NCI-H2081 treated with DMSO at 0.1 percent for 48 hours (cell line): ENCODE data around the gene EIF6.
"Not testable (repeated sequence)": the region's sequence is repeated elsewhere in the genome, so short reads cannot be mapped to it uniquely, and the experiment has no call there.

Experiments
- DNase-seq: peaks from one replicate; lab custom pipeline; 2025; lab: John Stamatoyannopoulos, UW

Gene EIF6

DNA sequence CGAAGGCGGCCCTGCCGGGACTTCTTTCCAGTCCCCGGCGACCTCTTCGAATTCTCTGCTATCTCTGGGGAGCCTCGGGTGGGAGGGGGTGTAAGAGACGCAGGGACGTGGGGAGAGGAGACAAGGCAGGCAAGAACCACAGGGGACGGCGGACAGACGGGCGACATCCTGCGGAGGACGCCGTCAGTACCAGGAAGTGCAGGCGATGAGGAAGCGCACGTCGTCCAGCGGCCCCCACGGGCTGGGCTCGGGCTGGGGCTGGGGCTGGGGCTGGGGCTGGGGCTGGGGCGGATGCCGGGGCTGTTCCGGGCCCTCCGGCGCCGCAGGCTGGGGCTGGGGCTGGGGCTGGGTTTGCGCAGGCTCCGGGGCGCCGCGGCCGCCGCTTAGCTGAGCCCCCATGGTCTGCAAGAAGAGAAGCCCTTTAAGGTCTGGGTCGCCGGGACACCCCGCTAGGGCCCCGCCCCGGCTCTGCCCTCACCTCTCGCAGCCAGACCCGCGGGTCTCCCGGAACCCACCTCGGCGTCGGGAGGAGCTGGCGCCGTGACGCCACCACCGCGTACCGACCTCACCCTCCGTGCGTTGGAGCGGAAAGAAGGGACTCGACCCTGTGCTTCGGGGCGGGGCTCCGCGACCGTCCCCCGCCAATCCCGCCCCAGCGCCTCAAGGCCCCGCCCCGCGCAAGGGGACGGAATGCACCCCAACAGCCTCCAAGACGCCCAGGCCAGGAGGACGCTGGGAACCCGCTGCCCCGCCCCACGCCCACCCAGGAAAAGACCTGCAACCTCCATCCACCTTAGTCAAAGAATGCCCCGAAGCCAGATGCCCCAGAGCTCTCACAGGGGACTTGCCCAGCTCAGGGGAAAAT is 6.8 kb downstream of the EIF6 start, which contains the start of gene MMP24OS:
Gene MMP24OS (minus strand): TSS at position 592 of the 865 bp plus-strand sequence. CDS start 193 bp downstream, at position 399.
- DNase-seq = peak; percentile 56

DNA sequence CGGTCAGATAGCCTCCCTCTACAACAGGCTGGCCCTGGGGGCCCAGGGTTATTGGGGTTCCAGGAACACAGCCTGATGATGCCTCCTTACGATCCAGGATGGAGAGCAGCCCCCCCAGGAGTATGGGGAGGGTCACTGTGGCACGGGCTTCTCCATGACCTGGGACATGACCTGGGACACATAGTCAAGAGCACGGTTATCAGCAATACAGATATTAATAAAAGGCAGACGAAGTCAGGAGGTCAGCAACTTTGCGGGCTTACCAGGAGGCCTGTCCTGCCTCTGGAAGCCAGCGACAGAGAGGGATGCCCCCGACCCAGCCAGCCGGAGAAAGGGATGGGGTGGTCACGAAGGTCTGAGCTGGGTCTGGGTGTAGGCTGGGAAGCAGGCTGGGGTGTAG is 7.4 kb downstream of the EIF6 start:
- DNase-seq = no peak

DNA sequence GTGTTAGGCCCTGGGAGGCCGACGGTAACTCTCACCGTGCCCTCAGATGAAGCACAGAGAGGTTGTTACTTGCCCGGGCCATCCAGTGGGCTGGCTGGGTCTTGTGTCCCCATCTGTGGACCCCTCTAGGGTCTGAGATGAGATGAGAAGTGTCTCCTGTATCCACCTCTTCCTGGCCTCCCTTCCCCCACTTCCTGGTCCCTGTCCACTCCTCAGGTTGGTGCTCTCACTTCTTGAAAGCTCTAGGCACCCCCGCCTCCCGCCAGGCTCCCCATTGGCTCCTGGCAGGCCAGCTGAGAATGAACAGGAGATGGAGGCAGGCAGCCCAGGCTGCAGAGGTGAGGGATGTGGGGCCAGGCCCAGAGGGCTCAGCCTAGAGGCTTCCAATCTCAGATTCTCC is 8.2 kb downstream of the EIF6 start:
- no peak for DNase-seq

DNA sequence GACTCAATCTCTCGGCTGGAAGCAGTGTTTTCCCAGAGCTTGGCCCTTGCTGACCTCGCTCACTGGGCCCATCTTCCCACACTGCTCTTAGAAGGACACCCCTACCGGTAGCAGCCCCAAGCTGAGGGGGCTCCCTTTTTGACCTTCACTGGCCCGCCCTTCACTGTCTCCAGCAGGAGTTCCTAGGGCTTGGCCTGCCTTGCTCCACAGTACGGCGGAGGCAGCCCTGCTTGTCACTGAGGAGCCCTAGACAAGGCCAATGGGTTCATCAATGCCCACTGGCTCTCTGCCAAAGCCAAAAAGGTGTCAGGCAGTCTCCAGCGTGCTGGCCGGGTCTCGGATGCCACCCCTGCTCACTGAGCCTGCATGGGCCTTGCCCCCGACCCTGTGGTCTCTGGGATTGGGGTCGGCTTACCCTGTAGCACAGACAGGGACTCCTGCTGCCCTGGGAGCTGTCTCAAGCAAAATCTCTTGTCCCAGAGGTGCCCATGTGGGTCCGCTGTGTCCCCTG is 8.8 kb downstream of the EIF6 start:
- no peak for DNase-seq

DNA sequence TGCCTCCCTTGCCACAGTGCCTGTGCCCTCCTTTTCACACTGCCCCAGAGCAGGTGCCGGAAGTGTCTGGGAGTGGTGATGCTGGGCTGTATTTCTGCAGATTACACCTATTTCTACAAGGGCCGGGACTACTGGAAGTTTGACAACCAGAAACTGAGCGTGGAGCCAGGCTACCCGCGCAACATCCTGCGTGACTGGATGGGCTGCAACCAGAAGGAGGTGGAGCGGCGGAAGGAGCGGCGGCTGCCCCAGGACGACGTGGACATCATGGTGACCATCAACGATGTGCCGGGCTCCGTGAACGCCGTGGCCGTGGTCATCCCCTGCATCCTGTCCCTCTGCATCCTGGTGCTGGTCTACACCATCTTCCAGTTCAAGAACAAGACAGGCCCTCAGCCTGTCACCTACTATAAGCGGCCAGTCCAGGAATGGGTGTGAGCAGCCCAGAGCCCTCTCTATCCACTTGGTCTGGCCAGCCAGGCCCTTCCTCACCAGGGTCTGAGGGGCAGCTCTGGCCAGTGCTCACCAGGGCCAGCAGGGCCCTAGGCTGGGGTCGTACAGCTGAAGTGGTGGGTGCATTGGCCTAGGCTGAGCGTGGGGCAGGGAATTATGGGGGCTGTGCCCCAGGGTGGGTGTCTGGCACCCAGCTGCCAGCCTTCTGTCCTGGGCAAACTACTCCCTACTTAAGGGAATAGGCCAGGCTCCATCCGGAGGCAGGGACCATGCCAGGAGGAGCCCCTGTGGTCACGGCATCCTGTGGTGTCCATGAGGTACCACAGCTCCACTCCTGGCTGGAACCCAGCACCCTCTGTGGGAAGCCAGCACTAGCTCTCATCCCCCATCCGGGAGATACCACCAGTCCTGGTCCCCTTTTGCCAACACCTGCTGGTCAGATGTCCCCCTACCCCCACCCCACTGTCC is 10.1 kb downstream of the EIF6 start:
- no peak for DNase-seq

DNA sequence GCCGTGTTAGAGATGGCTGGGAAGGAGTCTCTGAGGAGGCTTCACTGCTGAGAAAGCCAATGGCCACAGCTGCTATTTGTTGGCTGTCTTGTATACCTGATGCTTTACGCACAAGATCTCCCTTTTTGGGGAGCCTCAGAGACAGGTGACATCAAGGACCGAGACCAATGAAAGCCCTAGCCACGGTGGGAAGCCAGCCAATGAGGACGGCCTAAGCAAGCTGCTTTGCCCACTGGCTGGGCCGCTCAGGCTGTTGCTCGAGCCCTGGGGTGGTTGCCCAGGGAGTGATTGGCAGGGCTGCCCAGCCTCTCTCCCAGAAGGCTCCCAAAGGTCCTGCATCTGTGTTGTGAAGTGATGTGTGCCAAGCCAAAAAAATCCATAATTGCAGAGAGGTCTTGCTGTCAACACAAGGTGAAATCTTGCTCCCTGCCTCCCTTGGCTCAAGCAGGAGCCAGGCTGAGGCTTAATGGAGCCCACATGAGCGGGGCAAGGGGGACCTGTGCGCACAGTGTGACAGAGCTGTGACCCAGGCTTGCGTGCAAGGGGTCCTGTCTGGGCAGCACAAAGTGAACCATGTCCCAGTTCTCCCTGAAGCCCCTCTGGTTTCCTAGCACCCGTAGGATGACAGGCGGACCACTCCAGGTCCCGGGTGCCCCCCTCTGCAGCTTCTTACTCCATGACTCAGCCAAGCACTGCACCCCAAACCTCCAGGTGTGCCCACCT is 11.0 kb downstream of the EIF6 start:
- no peak for DNase-seq

DNA sequence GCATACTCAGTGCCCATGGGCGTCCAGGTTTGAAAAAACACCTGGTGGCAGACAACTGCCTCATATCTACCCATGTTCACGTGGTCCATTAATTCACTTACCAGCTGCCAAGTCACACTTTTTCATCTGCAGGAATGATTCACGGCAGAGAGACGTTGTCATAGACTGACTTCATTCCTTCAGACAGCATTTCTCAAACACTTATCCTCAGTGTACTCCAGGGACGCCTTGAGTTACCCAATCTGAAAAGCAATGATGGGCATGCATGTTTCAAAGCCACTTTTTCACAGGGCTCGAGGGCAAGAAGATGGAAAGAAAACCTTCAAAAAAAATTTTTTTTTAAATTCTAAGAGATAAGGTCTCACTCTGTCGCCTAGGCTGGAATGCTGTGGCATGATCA is 12.7 kb downstream of the EIF6 start:
- no peak for DNase-seq

DNA sequence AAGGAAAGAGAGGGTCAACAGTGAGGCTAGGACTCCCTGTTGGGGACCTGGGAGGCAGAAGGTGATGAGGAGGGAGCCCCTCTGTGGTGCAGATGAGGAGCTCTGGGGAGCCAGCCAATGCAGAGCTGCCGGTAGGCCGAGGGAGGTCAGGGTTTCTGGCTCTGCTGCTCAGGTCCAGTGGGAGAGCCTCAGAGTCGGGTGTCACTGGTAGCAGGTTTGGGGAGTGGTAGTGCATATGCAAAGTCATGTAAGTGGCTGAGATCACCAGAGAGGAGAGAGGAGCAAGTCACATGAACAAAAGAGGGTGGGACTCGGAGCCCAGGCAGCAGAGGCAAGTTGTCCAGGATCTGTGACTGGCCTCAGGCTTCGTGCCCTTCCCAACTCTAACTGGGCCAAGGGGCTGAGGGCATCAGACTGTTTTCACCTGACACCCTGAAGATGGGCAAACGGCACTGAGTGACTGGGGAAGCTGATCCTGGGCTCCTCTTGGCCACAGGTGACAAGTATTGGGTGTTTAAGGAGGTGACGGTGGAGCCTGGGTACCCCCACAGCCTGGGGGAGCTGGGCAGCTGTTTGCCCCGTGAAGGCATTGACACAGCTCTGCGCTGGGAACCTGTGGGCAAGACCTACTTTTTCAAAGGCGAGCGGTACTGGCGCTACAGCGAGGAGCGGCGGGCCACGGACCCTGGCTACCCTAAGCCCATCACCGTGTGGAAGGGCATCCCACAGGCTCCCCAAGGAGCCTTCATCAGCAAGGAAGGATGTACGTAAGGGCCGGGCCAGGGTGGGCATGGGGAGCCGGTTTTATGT is 13.3 kb downstream of the EIF6 start:
- DNase-seq = no peak

DNA sequence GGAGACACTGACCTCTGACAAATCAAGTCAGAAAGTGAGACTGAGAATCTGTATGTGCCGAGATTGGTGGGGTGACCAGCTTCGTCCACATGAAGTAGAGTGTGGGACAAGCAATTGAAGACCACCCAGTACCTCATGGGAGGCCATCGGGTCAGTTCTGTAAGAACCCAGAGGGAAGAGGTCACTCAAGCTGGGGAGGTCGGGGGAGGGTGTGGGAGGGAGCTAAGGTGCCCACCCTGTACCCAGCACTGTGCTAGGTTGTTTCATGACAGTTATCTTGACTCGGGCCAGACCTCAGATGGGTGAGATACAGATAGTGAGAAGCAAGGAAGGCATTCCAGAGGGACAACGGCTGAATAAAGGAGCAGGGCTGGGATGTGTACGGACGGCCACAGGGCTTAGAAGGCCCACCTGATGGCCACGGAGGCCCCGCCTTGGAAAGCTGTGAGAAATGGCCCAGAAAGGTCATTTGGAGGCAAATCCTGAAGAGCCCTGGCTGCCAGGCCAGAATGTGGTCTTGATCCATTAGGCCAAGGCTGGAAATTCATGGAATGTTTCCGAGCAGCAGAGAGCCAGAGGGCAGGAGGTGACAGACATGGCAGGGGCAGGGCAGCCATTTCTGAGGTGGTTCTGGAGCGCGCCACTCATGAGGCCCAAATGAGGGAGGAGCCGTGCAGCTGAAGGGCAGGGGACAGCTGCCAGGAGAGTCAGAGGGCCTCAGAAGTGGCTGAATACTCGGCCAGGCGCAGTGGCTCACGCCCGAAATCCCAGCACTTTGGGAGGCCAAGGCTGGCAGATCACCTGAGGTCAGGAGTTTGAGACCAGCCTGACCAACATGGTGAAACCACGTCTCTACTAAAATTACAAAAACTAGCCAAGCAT is 14.3 kb downstream of the EIF6 start:
- no peak for DNase-seq

DNA sequence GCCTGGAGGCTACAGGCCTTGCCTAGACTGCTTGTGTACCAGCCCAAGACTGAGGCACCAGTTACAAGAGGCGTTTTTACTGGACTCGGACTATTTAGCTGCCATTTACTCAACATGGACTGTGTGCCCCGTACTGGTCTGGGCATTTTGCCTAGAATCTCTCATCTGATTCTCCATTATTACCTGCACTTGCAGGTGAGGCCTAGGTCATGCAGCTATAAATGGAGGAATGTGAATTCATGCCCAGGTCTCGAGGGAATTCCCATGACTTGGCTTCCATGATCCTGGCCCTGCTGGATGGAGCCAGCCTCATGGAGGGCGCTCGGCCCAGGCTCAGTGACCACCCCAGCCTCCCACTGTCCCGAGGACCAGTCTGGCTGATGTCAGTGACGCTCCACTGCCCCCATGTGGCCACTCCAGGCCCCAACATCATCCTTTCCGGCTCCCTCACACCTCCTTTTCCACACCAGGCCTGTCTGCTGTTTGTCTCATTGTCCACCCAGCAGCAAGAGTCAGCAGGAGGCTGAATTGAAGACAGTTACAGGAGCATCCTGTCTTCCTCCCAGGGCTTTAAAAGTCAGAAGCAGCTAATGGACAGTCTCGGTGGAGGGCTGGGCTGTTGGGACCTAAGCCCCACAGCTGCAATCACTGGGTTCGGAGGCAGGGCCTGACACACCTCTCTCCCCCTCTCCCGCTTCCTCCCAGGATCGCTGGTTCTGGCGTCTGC is 15.4 kb downstream of the EIF6 start:
- no peak for DNase-seq

DNA sequence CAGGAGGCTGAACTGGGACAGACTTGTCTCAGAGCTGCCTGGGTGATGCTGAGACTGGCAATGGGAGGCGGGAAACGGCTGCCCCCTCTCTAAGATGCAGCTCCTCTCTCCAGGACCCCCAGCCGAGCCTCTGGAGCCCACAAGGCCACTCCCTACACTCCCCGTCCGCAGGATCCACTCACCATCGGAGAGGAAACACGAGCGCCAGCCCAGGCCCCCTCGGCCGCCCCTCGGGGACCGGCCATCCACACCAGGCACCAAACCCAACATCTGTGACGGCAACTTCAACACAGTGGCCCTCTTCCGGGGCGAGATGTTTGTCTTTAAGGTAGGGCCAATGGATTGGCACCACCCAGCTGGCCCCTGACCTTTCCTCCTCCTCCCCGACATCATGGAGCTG is 17.5 kb downstream of the EIF6 start:
- DNase-seq = no peak

DNA sequence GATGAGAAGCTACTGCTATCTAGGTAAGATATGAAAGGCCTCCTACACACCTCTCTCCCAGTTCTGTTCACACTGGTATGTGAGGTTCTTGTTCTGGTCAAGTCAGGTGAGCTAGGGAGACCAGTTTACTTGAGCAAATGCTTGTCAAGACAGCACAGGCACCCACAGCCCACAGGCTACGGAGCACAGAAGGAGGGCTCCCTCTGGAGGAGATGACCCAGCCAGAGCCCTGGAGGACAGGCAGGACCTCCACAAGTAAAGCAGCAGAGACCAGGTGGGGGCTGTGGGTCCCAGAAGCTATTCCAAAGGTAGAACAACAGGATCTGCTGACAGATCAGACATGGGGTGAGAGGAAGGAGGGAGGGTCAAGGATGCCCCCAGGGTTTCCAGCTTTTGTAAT is 19.8 kb downstream of the EIF6 start:
- DNase-seq = no peak

DNA sequence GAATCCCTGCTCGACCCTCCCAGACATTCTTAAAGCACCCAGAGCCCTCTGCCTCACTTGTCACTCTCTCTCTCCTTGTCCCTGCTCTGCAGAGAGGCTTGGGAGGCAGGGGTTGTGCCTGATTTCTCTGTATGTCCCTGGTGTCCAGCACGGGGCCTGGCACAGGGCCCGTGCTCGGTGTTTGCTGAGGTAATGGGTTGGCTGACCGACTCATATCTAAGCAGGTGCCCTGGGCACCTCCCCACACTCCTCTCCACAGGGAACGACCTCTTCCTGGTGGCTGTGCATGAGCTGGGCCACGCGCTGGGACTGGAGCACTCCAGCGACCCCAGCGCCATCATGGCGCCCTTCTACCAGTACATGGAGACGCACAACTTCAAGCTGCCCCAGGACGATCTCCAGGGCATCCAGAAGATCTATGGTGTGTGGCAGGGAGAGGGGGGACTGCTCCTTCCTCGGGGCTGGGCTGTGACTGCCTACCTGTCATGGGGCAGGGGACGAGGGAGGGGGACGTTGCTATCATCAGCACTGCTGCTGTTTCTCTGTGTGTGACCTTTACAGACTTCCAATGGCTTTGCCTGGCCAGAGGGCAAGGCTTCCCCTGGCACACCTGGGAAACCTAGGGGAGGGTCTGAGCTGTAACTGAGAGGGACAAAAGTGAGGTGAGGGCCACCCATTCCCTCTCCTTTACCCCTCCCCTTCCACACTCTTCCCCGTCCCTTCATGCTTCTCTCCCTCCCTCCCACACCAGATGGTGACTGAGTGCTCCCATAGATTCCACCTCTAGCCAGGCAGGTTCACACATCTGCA is 20.8 kb downstream of the EIF6 start:
- no peak for DNase-seq

DNA sequence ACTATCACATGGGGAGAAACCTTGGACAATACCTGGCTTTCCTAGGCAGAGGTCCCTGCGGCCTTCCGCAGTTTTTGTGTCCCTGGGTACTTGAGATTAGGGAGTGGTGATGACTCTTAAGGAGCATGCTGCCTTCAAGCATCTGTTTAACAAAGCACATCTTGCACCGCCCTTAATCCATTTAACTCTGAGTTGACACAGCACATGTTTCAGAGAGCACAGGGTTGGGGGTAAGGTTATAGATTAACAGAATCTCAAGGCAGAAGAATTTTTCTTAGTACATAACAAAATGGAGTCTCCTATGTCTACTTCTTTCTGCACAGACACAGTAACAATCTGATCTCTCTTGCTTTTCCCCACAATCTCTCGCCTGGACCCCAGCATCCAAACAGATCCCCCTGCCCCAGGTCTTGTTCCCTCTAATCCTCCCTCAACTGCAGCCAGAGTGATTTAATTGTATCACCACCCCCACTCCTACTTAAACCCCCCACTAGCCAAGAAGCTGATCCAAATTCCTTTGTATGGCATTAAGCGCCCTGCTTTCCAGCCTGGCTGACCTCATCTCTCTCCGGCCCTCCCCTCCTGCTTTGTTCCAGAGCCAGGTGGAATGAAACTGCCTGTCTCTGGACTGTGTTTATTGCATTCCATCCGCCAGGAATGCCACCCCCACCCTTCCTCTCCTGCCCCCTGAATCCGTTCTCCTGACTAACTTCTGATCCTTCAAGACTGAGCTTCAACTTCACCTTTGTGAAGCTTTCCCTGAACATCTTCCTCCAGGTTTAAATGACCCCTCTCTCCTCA is 21.6 kb downstream of the EIF6 start:
- not testable (repeated sequence) for DNase-seq

DNA sequence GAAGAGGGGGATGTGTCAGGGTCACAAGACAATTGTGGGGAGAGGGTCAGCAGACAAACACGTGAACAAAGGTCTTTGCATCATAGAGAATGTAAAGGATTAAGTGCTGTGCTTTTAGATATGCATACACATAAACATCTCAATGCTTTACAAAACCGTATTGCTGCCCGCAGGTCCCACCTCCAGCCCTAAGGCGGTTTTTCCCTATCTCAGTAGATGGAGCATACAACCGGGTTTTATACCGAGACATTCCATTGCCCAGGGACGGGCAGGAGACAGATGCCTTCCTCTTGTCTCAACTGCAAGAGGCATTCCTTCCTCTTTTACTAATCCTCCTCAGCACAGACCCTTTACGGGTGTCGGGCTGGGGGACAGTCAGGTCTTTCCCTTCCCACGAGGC is 22.3 kb downstream of the EIF6 start:
- DNase-seq = not testable (repeated sequence)

DNA sequence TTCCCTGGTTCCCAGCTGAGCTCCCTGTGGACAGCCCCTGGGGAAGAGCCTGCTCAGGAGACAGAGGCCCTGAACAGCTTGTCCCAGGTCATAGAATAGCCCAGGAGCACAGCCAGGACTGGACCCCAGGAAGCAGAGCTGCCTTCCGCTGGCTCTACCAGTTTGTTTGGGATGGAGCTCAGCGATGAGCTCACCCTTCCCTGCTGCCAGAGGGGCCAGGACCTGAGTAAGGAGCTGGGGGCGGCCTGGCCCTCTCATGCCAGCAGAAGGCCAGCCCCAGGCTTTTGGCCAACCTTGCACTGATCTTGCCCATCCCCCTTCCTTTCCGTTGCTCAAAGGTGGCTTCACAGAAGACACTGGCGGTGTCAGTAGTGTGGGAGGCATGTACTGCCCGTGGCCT is 24.1 kb downstream of the EIF6 start:
- DNase-seq = no peak

DNA sequence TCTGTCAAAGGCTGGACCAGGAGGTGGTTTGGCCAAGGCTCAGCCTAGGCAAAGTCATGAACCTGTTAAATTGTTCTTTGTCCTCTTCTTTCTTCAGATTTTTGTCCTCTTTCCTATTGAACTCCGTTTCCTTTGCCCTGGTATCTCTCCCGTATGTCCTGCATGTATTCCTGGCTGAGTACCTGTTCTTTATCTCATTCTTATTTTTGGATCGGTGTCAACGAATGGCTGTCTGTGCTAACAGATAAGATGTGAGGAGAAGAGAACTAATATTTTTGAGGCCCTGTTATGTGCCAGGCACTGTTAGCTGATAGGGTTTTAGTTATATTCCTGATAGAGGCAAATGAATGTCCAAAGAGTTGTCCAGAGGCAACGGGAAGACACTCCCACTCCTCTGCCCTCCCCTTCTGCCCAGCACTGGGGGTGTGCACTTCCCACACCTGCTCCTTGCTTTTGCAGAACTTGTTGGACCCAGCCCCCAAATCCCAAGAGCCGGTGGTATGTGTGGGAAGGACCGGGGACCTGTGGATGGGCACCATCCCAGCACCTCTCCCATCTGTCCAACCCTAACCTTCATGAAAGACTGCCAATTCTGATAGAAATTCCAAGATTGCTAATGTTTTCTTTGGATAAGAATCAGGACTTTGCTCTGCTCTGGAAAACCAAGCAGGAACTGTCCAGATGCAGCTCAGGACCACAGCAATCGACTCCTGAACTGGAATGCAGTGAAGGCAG is 27.2 kb downstream of the EIF6 start:
- DNase-seq = no peak
